Hematopoietic multipotent progenitor cell treated with erythropoietin and hydrocortisone succinate and interleukin-3 and kit ligand, for 15 days (in vitro differentiated cells): ENCODE data around the gene TERB1.

Experiments used
- DNase-seq: peaks from one replicate; pipeline ENCODE4 v3.0.0-alpha.2; 2015; ENCODE audit warnings: low spot score

Gene TERB1

DNA sequence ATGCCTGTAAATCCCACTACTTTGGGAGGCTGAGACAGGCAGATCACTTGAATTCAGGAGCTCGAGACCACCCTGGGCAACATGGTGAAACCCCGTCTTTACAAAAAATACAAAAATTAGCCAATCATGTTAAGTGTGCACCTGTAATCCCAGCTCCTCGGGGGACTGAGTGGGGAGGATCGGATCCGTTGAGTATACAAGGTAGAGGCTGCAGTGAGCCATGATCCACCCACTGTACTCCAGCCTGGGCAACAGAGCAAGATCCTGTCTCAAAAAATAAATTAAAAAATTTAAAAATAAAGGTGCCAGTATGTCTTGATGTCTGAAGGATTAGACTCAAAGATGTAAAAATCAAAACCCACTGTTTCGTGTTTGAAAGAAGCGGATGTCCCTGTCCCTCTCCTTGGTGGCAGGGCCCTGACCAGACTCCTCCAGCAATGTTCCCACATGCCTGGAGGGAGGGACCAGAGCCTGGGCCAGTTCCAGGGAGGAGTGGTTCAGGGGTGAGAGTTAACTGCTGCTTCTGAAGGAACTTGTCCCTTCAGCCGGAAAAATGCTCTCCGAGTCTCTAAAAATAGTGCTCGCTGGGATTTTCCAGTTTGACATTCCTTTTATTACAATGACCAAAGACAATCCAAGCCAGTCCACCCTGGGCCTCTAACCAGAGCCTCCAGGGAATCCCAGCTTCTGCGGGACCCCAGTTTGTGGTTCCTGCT lies 95.4 kb downstream of the TERB1 start:
- DNase-seq: no peak
